Thyroid gland (tissue), 4 donors: ENCODE data around the gene PTGR3.

Source experiments
- POLR2A ChIP-seq, 2 donors: fragments of 450-650 bp; IDR thresholded peaks; one replicate each; pipeline ENCODE4 v1.6.1; 2017; ENCODE audit warnings: antibody characterized with exemption in 2 of 2, mild to moderate bottlenecking in 2 of 2, moderate library complexity in 1 of 2
- TF ChIP-seq, protein P1 (sequence below), 6 experiments: fragments of 200-600 bp in 3 of 6; fragments of 450-650 bp in 3 of 6; sonication (generic) in 3 of 6; IDR thresholded peaks; one replicate each; pipeline ENCODE4 v1.5.1; 2016 to 2019; ENCODE audit warnings: antibody characterized with exemption in 6 of 6, mild to moderate bottlenecking in 2 of 6, inconsistent platforms in 1 of 6, moderate library complexity in 1 of 6

DNA sequence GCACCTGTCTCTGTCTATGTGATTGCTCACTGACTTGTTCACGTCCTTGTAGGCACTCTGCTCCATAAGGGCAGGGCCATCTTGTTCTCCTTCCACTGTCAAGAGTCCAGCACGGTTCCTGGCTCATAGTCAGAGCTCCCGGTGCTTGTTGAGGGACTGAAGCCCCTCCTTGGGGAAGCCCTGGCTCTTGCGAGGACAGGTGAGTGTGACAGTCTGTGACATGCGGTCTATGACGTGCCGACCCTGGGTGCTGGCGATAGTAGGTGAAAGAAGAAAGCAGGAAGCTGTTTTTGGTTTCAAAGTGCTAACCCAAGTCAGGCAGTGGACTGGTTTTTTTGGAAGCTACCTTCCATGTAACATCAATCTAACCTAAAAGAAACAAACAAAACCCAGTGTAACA is 20.5 kb upstream of the PTGR3 start:
- no peak for TF ChIP-seq POLR2A (IDR thresholded peaks at IDR 0.05)
- TF ChIP-seq, protein P1, sequence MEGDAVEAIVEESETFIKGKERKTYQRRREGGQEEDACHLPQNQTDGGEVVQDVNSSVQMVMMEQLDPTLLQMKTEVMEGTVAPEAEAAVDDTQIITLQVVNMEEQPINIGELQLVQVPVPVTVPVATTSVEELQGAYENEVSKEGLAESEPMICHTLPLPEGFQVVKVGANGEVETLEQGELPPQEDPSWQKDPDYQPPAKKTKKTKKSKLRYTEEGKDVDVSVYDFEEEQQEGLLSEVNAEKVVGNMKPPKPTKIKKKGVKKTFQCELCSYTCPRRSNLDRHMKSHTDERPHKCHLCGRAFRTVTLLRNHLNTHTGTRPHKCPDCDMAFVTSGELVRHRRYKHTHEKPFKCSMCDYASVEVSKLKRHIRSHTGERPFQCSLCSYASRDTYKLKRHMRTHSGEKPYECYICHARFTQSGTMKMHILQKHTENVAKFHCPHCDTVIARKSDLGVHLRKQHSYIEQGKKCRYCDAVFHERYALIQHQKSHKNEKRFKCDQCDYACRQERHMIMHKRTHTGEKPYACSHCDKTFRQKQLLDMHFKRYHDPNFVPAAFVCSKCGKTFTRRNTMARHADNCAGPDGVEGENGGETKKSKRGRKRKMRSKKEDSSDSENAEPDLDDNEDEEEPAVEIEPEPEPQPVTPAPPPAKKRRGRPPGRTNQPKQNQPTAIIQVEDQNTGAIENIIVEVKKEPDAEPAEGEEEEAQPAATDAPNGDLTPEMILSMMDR (IDR thresholded peaks at IDR 0.05): no peak
